Measurements from ENCODE around the gene PDE4D.

- TF ChIP-seq POLR2AphosphoS5 (IDR thresholded peaks at IDR 0.05), result no peak
- no peak for TF ChIP-seq CTCF (IDR thresholded peaks at IDR 0.05)
- no peak for TF ChIP-seq POLR2A (IDR thresholded peaks at IDR 0.05)
Measured at GRCh38 chr5:59035681-59036080, 857.8 kb downstream of the PDE4D start.
